Stimulated activated CD8-positive, alpha-beta memory T cell treated with anti-CD3 and anti-CD28 coated beads, Interleukin-12 subunit alpha, Interleukin-12 subunit beta, amount 100 ng/mL, for 24 hours (primary cell): ENCODE results near the gene CELF4.

ENCODE experiments used
- DNase-seq: peaks from one replicate; pipeline ENCODE4 v3.0.0-alpha.2; 2020; ENCODE audit errors: extremely low read depth

The CELF4 gene

GRCh38 chr18:37258131-37258530 lies 307.5 kb downstream of the CELF4 start:
- DNase-seq: no peak

- DNase-seq: no peak
These were observed 310.6 kb downstream of the CELF4 start for GRCh38 chr18:37254973-37255372.

GRCh38 chr18:37254236-37254754 lies 311.3 kb downstream of the CELF4 start:
- DNase-seq: no peak

GRCh38 chr18:37253394-37254235 lies 312.0 kb downstream of the CELF4 start:
- DNase-seq: no peak

DNA sequence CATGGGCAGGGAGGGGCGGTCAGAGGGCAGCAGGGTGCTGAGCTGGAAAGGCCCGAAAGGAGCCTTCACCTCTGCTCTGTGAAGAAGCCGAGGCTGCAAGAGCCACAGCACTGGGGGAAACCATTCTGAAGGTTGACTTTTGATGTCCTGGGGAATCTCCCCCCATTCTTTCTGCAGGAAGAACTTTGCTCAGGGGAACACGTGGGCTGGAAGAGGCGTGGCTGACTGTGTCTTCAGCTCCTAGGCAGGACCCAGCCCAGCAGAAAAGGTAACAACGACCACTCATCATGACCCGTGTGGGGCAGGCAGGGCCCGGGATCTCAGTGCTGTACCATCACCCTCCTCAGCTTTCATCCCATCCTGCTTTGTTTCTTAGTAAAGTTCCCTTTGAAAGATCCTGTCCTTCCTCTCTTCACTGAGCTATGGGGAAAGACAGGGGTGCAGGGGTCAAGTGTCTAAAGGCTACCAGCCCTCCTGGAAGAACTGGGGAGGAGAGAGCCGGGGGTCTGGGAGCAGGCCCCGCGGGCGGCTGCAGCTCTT lies 312.7 kb downstream of the CELF4 start:
- DNase-seq: no peak

GRCh38 chr18:37252342-37252741 lies 313.3 kb downstream of the CELF4 start:
- no peak for DNase-seq

GRCh38 chr18:37251679-37252078 lies 313.9 kb downstream of the CELF4 start:
- DNase-seq: no peak

DNA sequence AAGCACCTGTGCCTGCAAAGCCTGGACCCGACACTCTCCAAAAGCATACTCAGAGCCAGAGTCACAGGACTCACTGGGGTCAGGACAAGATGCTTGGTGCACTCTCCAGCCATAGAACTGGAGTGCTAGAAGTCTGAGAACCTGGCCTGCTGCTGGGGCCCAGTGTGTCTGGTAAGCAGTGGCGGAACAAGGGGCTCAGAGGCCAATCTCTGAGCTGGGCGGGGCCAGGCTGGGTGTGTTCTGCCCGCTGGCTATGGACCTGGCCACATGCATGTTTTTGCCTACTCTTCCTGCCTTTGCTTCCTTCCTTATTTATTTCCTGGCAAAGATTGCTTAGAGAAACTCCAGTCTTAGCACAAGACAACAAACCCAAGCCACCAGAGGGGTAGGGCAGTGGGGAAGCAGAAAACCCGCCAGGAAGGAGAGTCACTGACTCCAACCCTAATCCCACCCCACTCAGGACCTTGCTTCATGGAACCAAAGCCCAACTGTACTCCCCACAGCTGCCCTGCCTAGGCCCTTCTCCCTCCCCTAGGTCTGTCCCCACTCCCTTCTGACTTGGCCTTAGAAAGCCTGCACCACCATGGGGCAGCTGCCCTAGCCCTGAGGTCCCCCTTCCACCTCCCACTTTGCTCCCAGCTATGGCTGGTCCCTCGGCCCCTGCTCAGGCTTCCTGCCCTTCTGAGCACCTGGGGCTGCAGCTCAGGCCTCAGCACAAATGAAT lies 315.5 kb downstream of the CELF4 start:
- DNase-seq: no peak

DNA sequence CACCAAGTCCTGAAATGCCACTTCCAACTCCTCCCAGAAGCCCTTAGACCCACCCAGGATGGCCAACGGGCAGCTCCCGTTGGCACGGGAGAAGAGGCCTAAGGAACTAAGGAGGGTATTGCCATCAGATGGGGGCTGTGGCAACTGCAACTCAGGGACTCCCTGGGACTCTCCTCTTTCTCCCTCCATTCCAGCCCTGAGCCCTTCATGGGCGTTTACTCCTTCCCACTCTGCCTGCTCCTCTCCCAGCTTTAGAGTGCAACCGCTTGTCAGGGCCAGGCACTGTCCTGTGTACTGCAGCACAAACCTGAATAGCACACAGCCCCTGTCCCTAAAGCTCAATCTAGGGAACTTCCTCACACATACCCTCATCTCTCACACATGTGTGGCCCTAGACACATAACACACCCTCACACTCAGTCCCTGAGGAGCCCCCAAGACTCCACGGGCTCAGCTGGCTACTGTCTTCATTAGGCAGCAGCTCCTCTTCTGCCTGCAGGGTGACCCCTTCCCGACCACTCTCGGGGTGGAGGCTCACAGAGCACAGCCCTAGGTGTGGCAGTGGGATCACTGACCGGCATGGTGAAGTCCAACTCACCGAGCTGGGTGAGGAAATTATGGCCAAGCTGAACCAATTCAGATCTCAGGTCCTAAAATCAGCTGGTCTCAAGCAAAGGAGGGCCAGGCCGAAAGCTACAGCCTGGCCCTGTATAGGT lies 316.3 kb downstream of the CELF4 start:
- DNase-seq: no peak

DNA sequence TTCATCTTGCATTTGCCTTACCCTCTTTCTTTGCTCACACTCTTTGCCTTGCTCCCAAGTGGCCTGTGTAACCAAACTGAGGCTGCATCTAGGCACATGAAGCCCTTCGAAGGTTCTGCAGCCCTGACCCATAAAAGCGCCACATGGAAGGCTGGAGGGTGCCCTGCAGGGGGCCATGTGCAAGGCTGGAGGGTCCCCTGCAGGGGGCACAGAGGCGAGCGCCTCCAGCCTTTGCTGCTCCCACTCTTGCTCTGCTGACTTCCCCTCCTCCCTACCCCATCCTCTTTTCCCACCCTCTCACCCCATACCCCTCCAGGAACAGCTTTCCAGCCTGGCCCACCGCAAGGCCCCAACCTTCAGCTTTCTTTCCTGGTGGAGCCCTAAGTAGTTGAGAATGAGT lies 317.3 kb downstream of the CELF4 start:
- DNase-seq: no peak

DNA sequence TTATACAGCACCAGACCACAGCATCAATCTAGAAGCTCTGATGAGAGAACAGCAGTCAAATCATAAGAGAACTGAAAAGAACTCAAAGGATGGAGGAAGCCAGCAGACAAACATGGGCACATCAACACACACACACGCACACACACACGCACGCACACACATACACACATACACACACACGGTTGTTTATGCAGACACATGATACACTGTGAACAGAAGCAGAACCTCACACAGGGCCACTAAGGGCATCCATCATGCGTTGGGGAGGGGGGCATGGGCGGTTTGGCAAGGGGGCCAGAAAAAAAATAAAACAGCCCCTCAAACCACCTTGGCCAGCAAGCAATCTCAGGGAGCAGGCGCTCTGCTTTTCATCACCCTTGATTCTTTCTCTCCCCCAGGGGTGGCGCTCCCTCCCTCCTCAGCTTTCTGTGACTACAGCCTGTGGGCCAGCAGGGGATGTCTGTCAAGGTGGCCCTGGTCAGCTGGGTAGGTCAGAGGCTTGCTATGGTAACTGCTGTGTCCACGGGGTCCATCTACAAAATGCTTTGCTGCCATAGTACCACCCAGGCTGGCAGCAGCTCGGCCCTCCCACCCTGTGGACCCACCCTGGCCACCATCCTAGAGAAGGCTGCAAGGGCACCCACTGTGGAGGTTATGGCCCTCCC lies 318.0 kb downstream of the CELF4 start:
- no peak for DNase-seq

- no peak for DNase-seq
These were observed 318.7 kb downstream of the CELF4 start for GRCh38 chr18:37246779-37247340.

DNA sequence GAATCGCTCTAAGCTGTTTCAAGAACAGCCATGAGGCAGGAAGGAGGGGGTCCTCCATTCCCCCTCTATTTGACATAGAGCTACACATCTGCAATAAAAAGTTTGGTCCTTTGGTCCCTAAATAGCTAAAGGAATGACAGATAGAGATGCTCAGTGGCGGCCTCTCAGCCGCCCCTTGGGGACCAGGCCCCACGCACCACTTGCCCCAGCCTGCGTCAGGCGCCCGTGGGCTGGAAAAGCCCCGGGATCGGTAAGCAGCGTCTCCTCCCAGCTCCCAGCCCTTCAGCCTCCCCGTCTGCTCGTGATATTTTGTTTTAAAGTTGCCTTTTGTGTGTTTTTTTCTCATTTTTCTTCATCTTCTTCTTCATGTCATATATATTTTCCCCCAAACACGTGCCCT lies 321.0 kb downstream of the CELF4 start:
- no peak for DNase-seq

DNA sequence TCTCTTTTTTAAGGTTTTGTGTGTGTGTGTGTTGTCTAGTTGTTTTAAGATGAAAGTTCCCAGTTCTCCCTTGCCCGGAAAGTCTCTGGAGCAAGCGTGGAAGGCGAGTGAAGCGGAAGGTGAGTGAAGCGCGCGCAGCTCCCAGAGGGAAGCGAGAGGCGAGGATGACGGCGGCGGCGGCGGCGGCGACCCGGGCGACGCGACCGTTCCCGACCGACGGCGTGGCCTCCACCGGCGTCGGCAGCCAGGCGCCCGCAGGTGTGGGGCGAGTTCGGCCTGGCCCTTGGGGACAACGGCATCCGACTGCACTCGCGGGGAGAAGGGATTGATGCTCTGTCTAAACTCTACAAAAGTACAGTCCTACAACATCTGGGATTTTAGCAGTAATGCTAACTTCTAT lies 321.9 kb downstream of the CELF4 start:
- DNase-seq: no peak

- no peak for DNase-seq
These were observed 322.6 kb downstream of the CELF4 start for GRCh38 chr18:37242826-37243560.

GRCh38 chr18:37242091-37242490 lies 323.5 kb downstream of the CELF4 start:
- DNase-seq: no peak

- DNase-seq: no peak
These were observed 327.1 kb downstream of the CELF4 start for GRCh38 chr18:37238282-37239108.

GRCh38 chr18:37235583-37235982 lies 330.0 kb downstream of the CELF4 start:
- no peak for DNase-seq

- DNase-seq: no peak
These were observed 334.3 kb downstream of the CELF4 start for GRCh38 chr18:37231251-37231650.

DNA sequence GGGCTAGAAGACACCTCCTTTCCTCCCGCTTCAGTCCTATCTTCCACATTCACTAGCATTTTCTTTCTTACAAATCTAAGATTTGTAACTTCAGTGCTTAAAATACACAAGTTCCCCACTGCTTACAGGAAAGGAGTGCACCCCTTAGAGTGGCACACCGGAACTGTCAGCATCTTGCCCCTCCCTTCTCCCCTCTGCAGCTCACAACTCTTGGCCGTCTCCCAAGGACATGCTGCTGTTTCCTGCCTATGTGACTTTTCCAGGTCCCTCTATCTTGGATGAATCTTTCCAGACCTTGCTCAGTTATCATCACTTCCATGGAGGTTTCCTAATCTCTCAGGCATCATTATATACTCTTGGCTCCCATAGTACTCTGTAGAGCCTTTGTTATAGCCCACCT lies 334.8 kb downstream of the CELF4 start:
- DNase-seq: no peak
